Measurements from ENCODE around the gene GALNT14. TPM values are rescaled to one million over a fixed set of nuclear protein-coding genes. Genes with fewer than 3 reads are reported as not detected.

GALNT14 gene
- total and polyA plus RNA-seq, 9 of the 15 experiments (the other 6 are each of a cell fraction or from before 2014, with no cell fraction given): 0.11 TPM; not detected in 8

DNA sequence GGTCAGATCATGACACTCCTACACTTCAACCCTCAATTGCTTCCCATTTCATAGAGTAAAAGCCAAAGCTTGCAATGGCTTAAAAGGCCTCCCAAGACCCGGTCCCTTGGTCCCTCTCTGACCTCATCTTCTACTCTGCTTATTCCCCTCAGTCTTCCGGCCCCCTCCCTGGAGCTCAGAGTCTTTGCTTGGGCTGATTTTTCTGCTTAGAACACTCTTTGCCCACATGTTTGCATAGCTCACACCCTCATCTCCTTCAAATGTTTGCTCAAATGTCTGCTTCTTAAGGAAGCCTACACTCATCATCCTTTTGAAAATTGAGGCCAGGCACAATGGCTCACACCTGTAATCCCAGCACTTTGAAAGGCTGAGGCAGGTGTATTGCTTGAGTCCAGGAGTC, 265.4 kb downstream of the GALNT14 start:
- Histone ChIP-seq H3K27ac (ENCODE audit: extremely low read depth, low read depth, low read length) (no peak overlapping the region), H3K79me2 (ENCODE audit: control insufficient read depth, insufficient read depth, low read length) (no peaks in the 10 kb centered on the region), H4K20me1 (replicated peaks; ENCODE audit: control insufficient read depth, insufficient read depth, low read length) (no peaks in the 10 kb centered on the region), H3K9me1 (ENCODE audit: control insufficient read depth, insufficient read depth, low read length) (no peaks in the 10 kb centered on the region), H3K4me2 (ENCODE audit: insufficient read depth, low read length) (no peak overlapping the region), H3K9ac (ENCODE audit: insufficient read depth in 1 of 2, low read depth in 2 of 2, low read length in 2 of 2) (no peak overlapping the region), H3K36me3 (ENCODE audit: control insufficient read depth, insufficient read depth, low read length) (no peaks in the 10 kb centered on the region), H3K27me3 (ENCODE audit: control insufficient read depth in 2 of 2, insufficient read depth in 2 of 2, low read length in 2 of 2) (peaks cover 0 to 2% of the 10 kb centered on the region in 2 experiments; a peak in 2 of 5 replicates), H2AFZ (ENCODE audit: low read depth, low read length) (no peak overlapping the region), H3K9me3 (replicated peaks; ENCODE audit: control insufficient read depth, insufficient read depth, low read depth, low read length) (no peaks in the 10 kb centered on the region), H3K4me3 (no peak overlapping the region), H3K4me1 (replicated peaks in 1 of 2; ENCODE audit: control insufficient read depth in 2 of 2, insufficient read depth in 2 of 2, low read length in 2 of 2) (no peaks in the 10 kb centered on the region)
- no peak for DNase-seq (ENCODE audit: extremely low read depth in 1 of 4, low spot score in 3 of 4)
- in situ Hi-C loops (cut with MboI) (no loop called here), intact Hi-C loops (cut with micrococcal nuclease) (no loop called here)
- WGBS (ENCODE audit: insufficient coverage, low coverage, missing lambda C conversion rate): 3% methylated on average over 2 of the region's 2 CpGs
- ChIA-PET CTCF (ENCODE audit: low intra/inter-chr PET ratio) (no interaction called here), POLR2A (interaction anchor here (1.4 kb wide), 1 partner anchor 28 kb away, joined by 5 read pairs; no protein-coding TSS in a partner anchor)
- TF ChIP-seq HEY1 (CRISPR knock-in tag; IDR thresholded peaks at IDR 0.05; ENCODE audit: borderline replicate concordance) (no peak), BDP1 (IDR thresholded peaks at IDR 0.05; ENCODE audit: insufficient read depth, insufficient read length) (no peak), SLC30A9 (CRISPR knock-in tag; IDR thresholded peaks at IDR 0.05) (no peak), U2AF1 (optimal IDR thresholded peaks at IDR 0.05; ENCODE audit: low read depth, low read length) (no peak), ZFP30 (CRISPR knock-in tag; IDR thresholded peaks at IDR 0.05; ENCODE audit: borderline replicate concordance) (no peak), CEBPB (tag; IDR thresholded peaks at IDR 0.05) (no peak), GABPB2 (CRISPR knock-in tag; conservative IDR thresholded peaks at IDR 0.05) (no peak), CREM (IDR thresholded peaks at IDR 0.05; ENCODE audit: low read depth) (no peak), SRSF7 (optimal IDR thresholded peaks at IDR 0.05; ENCODE audit: low read depth, low read length) (no peak)
- FAIRE-seq: no peak
- BruUV-seq (replicated peaks): no TSS peak
- ATAC-seq: no peak
